ENCODE data around the gene CMA1.

The CMA1 gene

GRCh38 chr14:24465805-24466204, 42.3 kb downstream of the CMA1 start:
- Histone ChIP-seq H3K4me3 (ENCODE audit: low read depth, low read length) (no peak overlapping the region), H3K27ac (no peak overlapping the region), H3K27me3 (replicated peaks) (no peaks in the 10 kb centered on the region), H3K36me3 (replicated peaks) (no peaks in the 10 kb centered on the region)
- in situ Hi-C loops (cut with HindIII; ENCODE audit: low pct_ligation_motif_present, low sequenced_read_pairs): no loop called here
- no peak for DNase-seq
- TF ChIP-seq, protein P1, sequence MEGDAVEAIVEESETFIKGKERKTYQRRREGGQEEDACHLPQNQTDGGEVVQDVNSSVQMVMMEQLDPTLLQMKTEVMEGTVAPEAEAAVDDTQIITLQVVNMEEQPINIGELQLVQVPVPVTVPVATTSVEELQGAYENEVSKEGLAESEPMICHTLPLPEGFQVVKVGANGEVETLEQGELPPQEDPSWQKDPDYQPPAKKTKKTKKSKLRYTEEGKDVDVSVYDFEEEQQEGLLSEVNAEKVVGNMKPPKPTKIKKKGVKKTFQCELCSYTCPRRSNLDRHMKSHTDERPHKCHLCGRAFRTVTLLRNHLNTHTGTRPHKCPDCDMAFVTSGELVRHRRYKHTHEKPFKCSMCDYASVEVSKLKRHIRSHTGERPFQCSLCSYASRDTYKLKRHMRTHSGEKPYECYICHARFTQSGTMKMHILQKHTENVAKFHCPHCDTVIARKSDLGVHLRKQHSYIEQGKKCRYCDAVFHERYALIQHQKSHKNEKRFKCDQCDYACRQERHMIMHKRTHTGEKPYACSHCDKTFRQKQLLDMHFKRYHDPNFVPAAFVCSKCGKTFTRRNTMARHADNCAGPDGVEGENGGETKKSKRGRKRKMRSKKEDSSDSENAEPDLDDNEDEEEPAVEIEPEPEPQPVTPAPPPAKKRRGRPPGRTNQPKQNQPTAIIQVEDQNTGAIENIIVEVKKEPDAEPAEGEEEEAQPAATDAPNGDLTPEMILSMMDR (IDR thresholded peaks at IDR 0.05; ENCODE audit: low read depth, low read length, missing control alignments): no peak

GRCh38 chr14:24465368-24465767, 42.7 kb downstream of the CMA1 start:
- H3K27ac ChIP-seq: no peak overlapping the region
- no peak overlapping the region for H3K4me3 ChIP-seq (ENCODE audit: low read depth, low read length)
- no peak for DNase-seq
- no peaks in the 10 kb centered on the region for H3K36me3 ChIP-seq (replicated peaks)
- in situ Hi-C loops (cut with HindIII; ENCODE audit: low pct_ligation_motif_present, low sequenced_read_pairs): no loop called here
- TF ChIP-seq, protein P1 (IDR thresholded peaks at IDR 0.05; ENCODE audit: low read depth, low read length, missing control alignments): no peak
- no peaks in the 10 kb centered on the region for H3K27me3 ChIP-seq (replicated peaks)

GRCh38 chr14:24463884-24464785, 43.9 kb downstream of the CMA1 start:
- no peak for DNase-seq
- no peak overlapping the region for H3K27ac ChIP-seq
- in situ Hi-C loops (cut with HindIII; ENCODE audit: low pct_ligation_motif_present, low sequenced_read_pairs): no loop called here
- H3K4me3 ChIP-seq (ENCODE audit: low read depth, low read length): no peak overlapping the region
- H3K27me3 ChIP-seq (replicated peaks): no peaks in the 10 kb centered on the region
- TF ChIP-seq, protein P1 (IDR thresholded peaks at IDR 0.05; ENCODE audit: low read depth, low read length, missing control alignments): no peak
- H3K36me3 ChIP-seq (replicated peaks): no peaks in the 10 kb centered on the region

GRCh38 chr14:24463017-24463883, 44.8 kb downstream of the CMA1 start:
- H3K36me3 ChIP-seq (replicated peaks): no peaks in the 10 kb centered on the region
- H3K4me3 ChIP-seq (ENCODE audit: low read depth, low read length): no peak overlapping the region
- TF ChIP-seq, protein P1 (IDR thresholded peaks at IDR 0.05; ENCODE audit: low read depth, low read length, missing control alignments): no peak
- DNase-seq: no peak
- H3K27me3 ChIP-seq (replicated peaks): no peaks in the 10 kb centered on the region
- no peak overlapping the region for H3K27ac ChIP-seq
- in situ Hi-C loops (cut with HindIII; ENCODE audit: low pct_ligation_motif_present, low sequenced_read_pairs): no loop called here

GRCh38 chr14:24461336-24461735, 46.7 kb downstream of the CMA1 start:
- TF ChIP-seq, protein P1 (IDR thresholded peaks at IDR 0.05; ENCODE audit: low read depth, low read length, missing control alignments): no peak
- no peaks in the 10 kb centered on the region for H3K36me3 ChIP-seq (replicated peaks)
- no peak overlapping the region for H3K4me3 ChIP-seq (ENCODE audit: low read depth, low read length)
- H3K27ac ChIP-seq: no peak overlapping the region
- H3K27me3 ChIP-seq (replicated peaks): no peaks in the 10 kb centered on the region
- in situ Hi-C loops (cut with HindIII; ENCODE audit: low pct_ligation_motif_present, low sequenced_read_pairs): no loop called here
- no peak for DNase-seq

All from brain microvascular endothelial cell (primary cell).